Mammary epithelial cell (primary cell): Measurements from ENCODE around the gene SLC6A19.

ENCODE experiments used
- CTCF ChIP-seq, 2 donors: IDR thresholded peaks in 1 of 2; conservative IDR thresholded peaks in 1 of 2; 2 replicates each; pipeline ENCODE4 v1.5.1; 2011 to 2012; ENCODE audit warnings: inconsistent platforms in 2 of 2, low read length in 2 of 2, mild to moderate bottlenecking in 2 of 2, control low read depth in 1 of 2, low read depth in 1 of 2; ENCODE audit not compliant: insufficient read depth in 1 of 2; ENCODE audit errors: extremely low read depth in 1 of 2
- EZH2 ChIP-seq: IDR thresholded peaks from 2 replicates; pipeline ENCODE4 v1.6.1; 2012; ENCODE audit warnings: low read length, inconsistent platforms, borderline replicate concordance

DNA sequence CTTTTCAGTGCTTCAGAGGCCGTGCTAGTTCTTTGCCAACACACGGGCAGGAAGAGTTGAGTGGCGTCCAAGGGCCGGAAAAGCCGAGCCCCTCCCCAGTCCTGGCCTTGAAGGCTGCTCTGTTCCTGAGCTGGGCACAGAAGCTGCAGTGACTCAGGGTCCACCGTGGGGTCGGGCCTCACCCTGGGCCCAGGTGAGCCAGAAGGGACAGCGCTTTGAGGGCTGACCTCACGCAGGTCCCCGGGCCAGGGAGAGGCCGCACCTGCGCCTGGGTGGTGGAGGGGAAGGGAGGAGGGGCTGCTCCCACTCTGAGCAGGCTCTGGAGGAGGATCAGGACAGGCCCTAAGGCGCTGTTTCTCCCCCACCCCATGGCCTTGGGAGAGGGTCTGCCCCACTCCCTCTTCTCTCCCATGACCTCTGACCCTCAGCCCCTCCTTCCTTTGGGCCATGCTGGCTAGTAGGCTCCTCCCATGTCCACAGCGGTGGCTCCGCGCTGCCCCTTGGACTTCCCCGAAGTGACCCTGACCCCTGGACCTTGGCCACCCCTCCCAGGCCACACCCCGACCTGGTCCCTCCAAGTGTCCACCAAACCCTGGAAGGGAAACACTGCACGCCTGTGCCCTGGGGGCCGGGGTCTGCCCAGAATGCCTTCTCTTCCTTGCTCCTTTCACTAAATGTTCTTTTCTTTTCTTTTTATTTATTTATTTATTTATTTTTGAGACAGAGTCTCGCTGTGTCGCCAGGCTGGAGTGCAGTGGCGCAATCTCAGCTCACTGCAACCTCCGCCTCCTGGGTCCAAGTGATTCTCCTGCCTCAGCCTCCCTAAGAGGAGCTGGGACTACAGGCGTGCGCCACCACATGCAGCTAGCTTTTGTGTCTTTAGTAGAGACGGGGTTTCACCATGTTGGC is 19.7 kb upstream of the SLC6A19 start:
- TF ChIP-seq CTCF (conservative IDR thresholded peaks at IDR 0.05 in 1 of 2, IDR thresholded peaks at IDR 0.05 in 1 of 2; ENCODE audit: extremely low read depth in 1 of 2, insufficient read depth in 1 of 2, low read depth in 1 of 2, low read length in 2 of 2) (no peak), EZH2 (no peak)
